WERI-Rb-1 (cell line): ENCODE measurements around the gene FBXL17.

Experiments used
- DNase-seq: peaks from one replicate; pipeline ENCODE4 v3.0.0-alpha.2; 2020
- H3K27ac ChIP-seq: fragments of 250-450 bp; sonication (Bioruptor Pico); 2 replicates; pipeline ENCODE4 v1.5.1; 2020; ENCODE audit warnings: mild to moderate bottlenecking, moderate library complexity
- H3K27me3 ChIP-seq: fragments of 250-450 bp; sonication (Bioruptor Pico); 2 replicates; pipeline ENCODE4 v1.5.1; 2021; ENCODE audit warnings: mild to moderate bottlenecking, low read depth, moderate library complexity; ENCODE audit not compliant: insufficient read depth, severe bottlenecking
- H3K36me3 ChIP-seq: fragments of 250-450 bp; sonication (Bioruptor Pico); 2 replicates; pipeline ENCODE4 v1.5.1; 2020; ENCODE audit warnings: mild to moderate bottlenecking, moderate library complexity
- H3K4me3 ChIP-seq: 2 replicates; pipeline ENCODE4 v1.5.1; 2011; ENCODE audit warnings: low read depth, mild to moderate bottlenecking, control low read depth, low read length
- H3K9me3 ChIP-seq: fragments of 250-450 bp; sonication (Bioruptor Pico); 2 replicates; pipeline ENCODE4 v1.5.1; 2021; ENCODE audit warnings: mild to moderate bottlenecking, moderate library complexity; ENCODE audit not compliant: severe bottlenecking
- TF ChIP-seq, protein P1 (sequence below): IDR thresholded peaks from 2 replicates; pipeline ENCODE4 v1.5.1; 2011; ENCODE audit warnings: low read depth, mild to moderate bottlenecking, control low read depth, inconsistent platforms, low read length

Gene FBXL17

DNA sequence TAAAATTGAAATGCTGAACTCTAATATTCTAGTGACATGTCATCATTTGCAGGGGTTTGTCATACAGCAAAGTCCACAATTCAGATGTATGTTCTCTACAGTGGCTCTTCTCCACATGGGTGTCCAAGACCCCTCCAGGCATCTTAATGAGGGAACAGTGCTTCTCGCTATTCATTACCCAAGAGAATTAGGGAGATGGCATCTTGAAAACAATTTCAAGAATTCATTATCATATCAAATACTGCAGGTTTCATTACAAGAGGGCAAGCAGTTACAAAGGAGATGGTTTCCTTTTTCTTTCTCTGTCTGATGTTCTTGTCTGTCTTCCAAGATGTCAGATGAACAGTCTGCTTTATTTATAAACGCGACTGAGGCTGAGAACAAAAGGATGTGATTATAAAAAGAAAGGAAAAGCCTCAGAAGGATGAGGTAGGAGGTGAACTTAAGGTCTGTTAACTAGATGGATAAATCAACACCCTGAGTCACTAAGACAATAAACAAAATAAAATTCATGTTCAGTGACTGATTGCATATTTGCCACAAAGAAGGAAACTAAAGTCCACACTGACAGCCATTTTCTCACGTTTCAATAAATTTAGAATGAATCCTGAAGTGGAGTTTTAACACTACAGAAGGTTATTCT, 384.4 kb downstream of the FBXL17 start:
- Histone ChIP-seq H3K9me3 (no peaks in the 10 kb centered on the region), H3K27ac (no peak overlapping the region), H3K27me3 (no peaks in the 10 kb centered on the region), H3K4me3 (no peak overlapping the region), H3K36me3 (no peaks in the 10 kb centered on the region)
- TF ChIP-seq, protein P1, sequence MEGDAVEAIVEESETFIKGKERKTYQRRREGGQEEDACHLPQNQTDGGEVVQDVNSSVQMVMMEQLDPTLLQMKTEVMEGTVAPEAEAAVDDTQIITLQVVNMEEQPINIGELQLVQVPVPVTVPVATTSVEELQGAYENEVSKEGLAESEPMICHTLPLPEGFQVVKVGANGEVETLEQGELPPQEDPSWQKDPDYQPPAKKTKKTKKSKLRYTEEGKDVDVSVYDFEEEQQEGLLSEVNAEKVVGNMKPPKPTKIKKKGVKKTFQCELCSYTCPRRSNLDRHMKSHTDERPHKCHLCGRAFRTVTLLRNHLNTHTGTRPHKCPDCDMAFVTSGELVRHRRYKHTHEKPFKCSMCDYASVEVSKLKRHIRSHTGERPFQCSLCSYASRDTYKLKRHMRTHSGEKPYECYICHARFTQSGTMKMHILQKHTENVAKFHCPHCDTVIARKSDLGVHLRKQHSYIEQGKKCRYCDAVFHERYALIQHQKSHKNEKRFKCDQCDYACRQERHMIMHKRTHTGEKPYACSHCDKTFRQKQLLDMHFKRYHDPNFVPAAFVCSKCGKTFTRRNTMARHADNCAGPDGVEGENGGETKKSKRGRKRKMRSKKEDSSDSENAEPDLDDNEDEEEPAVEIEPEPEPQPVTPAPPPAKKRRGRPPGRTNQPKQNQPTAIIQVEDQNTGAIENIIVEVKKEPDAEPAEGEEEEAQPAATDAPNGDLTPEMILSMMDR: no peak
- DNase-seq: no peak

DNA sequence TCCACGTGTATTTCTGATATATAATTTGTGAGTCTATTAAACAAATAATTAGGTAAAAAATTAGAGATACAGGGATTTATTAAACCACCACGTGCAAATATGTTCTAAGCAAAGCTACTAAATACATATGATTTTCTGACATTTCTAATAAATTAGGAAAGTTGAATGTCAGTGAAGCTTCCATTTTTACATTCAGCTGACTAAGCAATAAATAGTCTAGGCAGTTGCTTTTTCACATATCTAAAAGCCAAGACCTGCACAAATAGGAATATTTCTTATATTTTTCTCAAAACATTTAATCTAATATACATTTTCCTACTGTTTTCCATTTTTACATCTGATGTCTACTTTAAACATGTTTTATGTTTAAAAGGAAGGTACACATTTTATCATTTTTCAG, 388.6 kb downstream of the FBXL17 start:
- TF ChIP-seq, protein P1: no peak
- no peak overlapping the region for H3K4me3 ChIP-seq
- no peaks in the 10 kb centered on the region for H3K27me3 ChIP-seq
- DNase-seq: no peak
- no peaks in the 10 kb centered on the region for H3K9me3 ChIP-seq
- no peak overlapping the region for H3K27ac ChIP-seq
- no peaks in the 10 kb centered on the region for H3K36me3 ChIP-seq

DNA sequence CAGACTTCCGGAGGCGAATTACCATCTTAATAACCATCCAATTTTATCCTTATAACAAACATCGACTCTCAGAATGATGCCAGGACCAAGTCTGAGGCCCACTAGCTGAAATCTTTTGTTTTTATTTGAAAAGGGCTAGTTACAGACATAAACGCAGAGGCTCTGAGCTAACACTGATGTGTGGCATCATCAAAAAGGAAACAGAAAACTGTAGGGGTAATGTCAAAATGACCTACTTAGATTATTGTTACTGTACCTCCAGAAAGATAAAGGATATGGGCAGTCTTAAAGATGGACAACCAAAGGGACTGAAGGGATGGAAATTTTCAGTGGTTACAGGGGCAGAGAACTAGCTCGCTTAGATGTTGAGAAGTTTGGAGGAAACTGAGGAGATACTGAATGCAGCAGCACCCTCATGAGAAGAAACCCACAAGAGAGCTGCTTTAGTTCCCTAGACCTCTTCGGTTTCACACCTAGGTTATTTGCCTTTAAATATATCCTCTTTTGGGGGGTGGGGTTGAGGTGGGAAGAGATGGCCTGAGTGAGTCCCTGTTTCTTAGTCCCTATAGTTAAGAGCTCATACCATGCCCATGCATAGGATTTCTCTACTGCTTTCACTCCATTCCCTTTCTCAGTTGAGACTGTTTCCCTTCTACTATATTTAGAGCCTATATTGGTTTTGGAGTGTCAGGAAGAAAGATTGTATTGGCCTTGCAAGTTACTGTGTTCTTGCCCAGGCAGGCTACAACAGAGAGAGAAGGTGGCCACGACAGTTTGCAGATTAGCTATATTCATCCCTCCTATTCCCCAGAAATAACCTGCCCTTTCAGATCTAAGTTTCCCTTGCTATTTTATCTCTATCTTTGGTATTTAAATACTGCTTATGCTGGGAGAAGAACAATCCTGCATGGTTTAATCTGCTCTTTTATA, 390.8 kb downstream of the FBXL17 start:
- no peak overlapping the region for H3K4me3 ChIP-seq
- no peaks in the 10 kb centered on the region for H3K36me3 ChIP-seq
- no peak for DNase-seq
- no peaks in the 10 kb centered on the region for H3K27me3 ChIP-seq
- H3K27ac ChIP-seq: no peak overlapping the region
- no peaks in the 10 kb centered on the region for H3K9me3 ChIP-seq
- TF ChIP-seq, protein P1: no peak

DNA sequence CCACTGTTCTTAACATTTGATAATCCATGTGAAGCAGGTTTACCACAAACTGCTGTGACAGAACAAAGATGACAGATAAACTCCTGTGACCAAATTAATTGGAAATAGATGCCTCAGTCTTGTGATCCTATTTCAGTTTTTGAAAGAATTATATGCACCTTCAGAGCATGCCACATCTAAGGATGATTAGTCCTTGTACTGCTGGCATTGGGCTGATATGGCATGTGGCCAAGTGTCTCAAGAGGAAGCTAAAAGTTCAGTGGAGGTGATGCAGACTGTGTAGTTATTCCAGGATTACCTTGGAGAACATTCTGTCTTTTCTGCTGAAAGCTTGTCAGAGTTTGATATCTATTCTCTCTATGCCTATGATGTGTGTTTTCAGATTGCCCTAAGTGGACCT, 396.8 kb downstream of the FBXL17 start:
- TF ChIP-seq, protein P1: no peak
- Histone ChIP-seq H3K27me3 (no peaks in the 10 kb centered on the region), H3K36me3 (no peaks in the 10 kb centered on the region), H3K27ac (no peak overlapping the region), H3K4me3 (no peak overlapping the region), H3K9me3 (no peaks in the 10 kb centered on the region)
- peak; percentile 13 for DNase-seq

DNA sequence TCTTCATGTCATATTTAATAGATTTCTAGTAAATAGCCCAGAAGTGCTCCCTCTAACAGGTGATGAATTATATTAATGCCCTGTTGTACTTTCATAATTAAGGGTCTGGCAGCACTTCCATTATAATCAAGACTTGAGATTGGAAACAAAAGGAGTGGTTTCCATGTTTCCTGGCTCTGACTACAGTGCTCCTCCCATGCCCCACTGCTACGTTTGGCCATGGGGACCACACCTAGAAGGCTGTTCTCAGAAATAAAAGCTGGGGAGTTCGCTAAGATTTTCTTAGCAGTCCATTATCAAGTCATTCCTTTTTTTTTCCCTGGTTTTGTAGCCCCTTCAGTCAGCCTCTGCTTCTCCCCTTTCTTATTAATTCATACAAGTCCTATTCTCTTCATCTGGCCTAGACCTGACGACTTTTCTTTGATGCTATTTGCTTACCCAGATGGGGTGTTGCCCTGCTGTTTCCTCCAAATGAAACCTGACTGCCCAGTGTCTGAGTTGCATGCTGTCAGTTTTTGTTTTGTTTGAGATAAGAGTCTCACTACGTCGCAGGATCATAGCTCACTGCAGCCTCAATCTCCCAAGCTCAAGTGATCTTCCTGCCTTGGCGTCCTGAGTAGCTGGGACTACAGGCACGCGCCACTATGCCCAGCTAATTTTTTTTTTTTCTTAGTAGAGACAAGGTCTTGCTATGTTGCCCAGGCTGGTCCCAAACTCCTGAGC, 399.0 kb downstream of the FBXL17 start:
- no peak overlapping the region for H3K27ac ChIP-seq

More for the DNA sequence above, 399.0 kb downstream of the FBXL17 start:
- Histone ChIP-seq H3K9me3 (no peaks in the 10 kb centered on the region), H3K4me3 (no peak overlapping the region), H3K36me3 (no peaks in the 10 kb centered on the region), H3K27me3 (no peaks in the 10 kb centered on the region)
- TF ChIP-seq, protein P1: no peak
- DNase-seq: no peak
